ENCODE measurements around the gene GJC3. TPM values are rescaled to one million over a fixed set of nuclear protein-coding genes. Genes with fewer than 3 reads are reported as not detected.

The GJC3 gene
- total RNA-seq, 2 experiments from 2014 or later: not detected

- H3K36me3 Mint-ChIP-seq: peaks cover 12% of the 10 kb centered on the region
- ATAC-seq (no peak), DNase-seq (no peak)
- CTCF ChIA-PET: no interaction called here
- peaks cover 3% of the 10 kb centered on the region for H3K9me3 Mint-ChIP-seq (ENCODE audit: low read depth)
- H3K4me1 Mint-ChIP-seq: no peaks in the 10 kb centered on the region
- no peaks in the 10 kb centered on the region for H3K27me3 Mint-ChIP-seq
- H3K4me3 Mint-ChIP-seq: no peak overlapping the region
- no peak overlapping the region for H3K27ac Mint-ChIP-seq
Observed at GRCh38 chr7:99881370-99881769, 48.0 kb downstream of the GJC3 start.

- no peaks in the 10 kb centered on the region for H3K36me3 Mint-ChIP-seq
- H3K27ac Mint-ChIP-seq: no peak within 1 kb of the TSS
- H3K4me1 Mint-ChIP-seq: no peaks in the 10 kb centered on the region
- ATAC-seq (no peak), DNase-seq (no peak)
- CTCF ChIA-PET: no interaction called here
- no peaks in the 10 kb centered on the region for H3K9me3 Mint-ChIP-seq (ENCODE audit: low read depth)
- no peak within 1 kb of the TSS for H3K4me3 Mint-ChIP-seq
- no peaks in the 10 kb centered on the region for H3K27me3 Mint-ChIP-seq
Observed at GRCh38 chr7:99876933-99877332, 52.5 kb downstream of the GJC3 start, which contains the start of gene OR2AE1. Gene OR2AE1, minus strand, starts transcription at chr7:99877033. Its CDS starts 0 bp downstream, at chr7:99877033.

GRCh38 chr7:99876491-99876890 is 52.9 kb downstream of the GJC3 start:
- DNase-seq (no peak), ATAC-seq (no peak)
- no peaks in the 10 kb centered on the region for H3K27me3 Mint-ChIP-seq
- no peaks in the 10 kb centered on the region for H3K9me3 Mint-ChIP-seq (ENCODE audit: low read depth)
- CTCF ChIA-PET: interaction anchor here (1.0 kb wide), 1 partner anchor 19 kb away, joined by 3 read pairs; no protein-coding TSS in a partner anchor
- no peaks in the 10 kb centered on the region for H3K4me1 Mint-ChIP-seq
- no peak overlapping the region for H3K4me3 Mint-ChIP-seq
- no peaks in the 10 kb centered on the region for H3K36me3 Mint-ChIP-seq
- no peak overlapping the region for H3K27ac Mint-ChIP-seq

Other genes with a start within 250 kb of the GJC3 start
- not detected for gene CYP3A5, start 249.6 kb downstream of the GJC3 start, total RNA-seq
- not detected for gene CYP3A7, start 194.4 kb downstream of the GJC3 start, total RNA-seq
- not detected for gene CYP3A4, start 145.4 kb downstream of the GJC3 start, total RNA-seq
- not detected for gene CYP3A43, start 101.6 kb downstream of the GJC3 start, total RNA-seq
- gene OR2AE1, start 52.6 kb downstream of the GJC3 start, total RNA-seq: under 1 TPM in 1 of 2 experiments, not detected in 1; 0.47 TPM
- gene TRIM4, start 10.1 kb downstream of the GJC3 start, total RNA-seq: 10 to 100 TPM; 26.4 to 26.7 TPM
- not detected for gene AZGP1, start 46.4 kb upstream of the GJC3 start, total RNA-seq
- gene ZKSCAN1, start 86.0 kb upstream of the GJC3 start, total RNA-seq: 10 to 100 TPM; 55.5 to 58.6 TPM
- 1 to 10 TPM; 5.6 to 7.9 TPM for gene ZSCAN21, start 120.2 kb upstream of the GJC3 start, total RNA-seq
- 10 to 100 TPM; 21.2 to 24.1 TPM for gene ZNF3, start 152.1 kb upstream of the GJC3 start, total RNA-seq
- gene COPS6, start 159.3 kb upstream of the GJC3 start, total RNA-seq: 10 to 100 TPM; 81.2 to 90.8 TPM
- 100 to 1,000 TPM; 405 to 409 TPM for gene MCM7, start 171.8 kb upstream of the GJC3 start, total RNA-seq
- 10 to 100 TPM in 1 of 2 experiments, 1 to 10 TPM in 1; 9.9 to 10.6 TPM for gene AP4M1, start 172.0 kb upstream of the GJC3 start, total RNA-seq
- gene TAF6, start 189.7 kb upstream of the GJC3 start, total RNA-seq: 10 to 100 TPM; 70.4 to 71.4 TPM
- 10 to 100 TPM; 27.3 to 28.0 TPM for gene CNPY4, start 190.0 kb upstream of the GJC3 start, total RNA-seq
- 1 to 10 TPM; 5.6 to 7.5 TPM for gene MBLAC1, start 197.3 kb upstream of the GJC3 start, total RNA-seq
- gene LAMTOR4, start 219.3 kb upstream of the GJC3 start, total RNA-seq: 100 to 1,000 TPM; 119 to 151 TPM
- gene TRAPPC14, start 229.1 kb upstream of the GJC3 start, total RNA-seq: 10 to 100 TPM; 36.8 to 43.5 TPM
- 1 to 10 TPM in 1 of 2 experiments, under 1 TPM in 1; 0.61 to 1.4 TPM for gene GAL3ST4, start 239.0 kb upstream of the GJC3 start, total RNA-seq
- gene GPC2, start 247.8 kb upstream of the GJC3 start, total RNA-seq: 1 to 10 TPM; 2.9 to 6.2 TPM
- 10 to 100 TPM in 1 of 2 experiments, 1 to 10 TPM in 1; 8.1 to 20.2 TPM for gene STAG3, start 248.3 kb upstream of the GJC3 start, total RNA-seq